Liver (tissue), 3 donors: ENCODE data around the gene SMTNL2.

Experiments used
- FOXA1 ChIP-seq: IDR thresholded peaks from 2 replicates; pipeline ENCODE4 v1.6.1; 2016; ENCODE audit warnings: antibody characterized with exemption
- FOXA2 ChIP-seq: IDR thresholded peaks from 2 replicates; pipeline ENCODE4 v1.6.1; 2016; ENCODE audit warnings: antibody characterized with exemption
- GABPA ChIP-seq, 2 donors: IDR thresholded peaks in 1 of 2; conservative IDR thresholded peaks in 1 of 2; 2 replicates each; pipeline ENCODE4 v1.6.1; 2016; ENCODE audit warnings: antibody characterized with exemption in 2 of 2, mild to moderate bottlenecking in 1 of 2, moderate library complexity in 1 of 2
- HNF4G ChIP-seq: IDR thresholded peaks from 2 replicates; pipeline ENCODE4 v1.6.1; 2016; ENCODE audit warnings: antibody characterized with exemption
- JUND ChIP-seq, 2 donors: IDR thresholded peaks; 2 replicates each; pipeline ENCODE4 v1.6.1; 2016; ENCODE audit warnings: antibody characterized with exemption in 2 of 2
- RAD21 ChIP-seq, 2 donors: IDR thresholded peaks; 2 replicates each; pipeline ENCODE4 v1.6.1; 2016; ENCODE audit warnings: antibody characterized with exemption in 2 of 2, mild to moderate bottlenecking in 2 of 2
- RXRA ChIP-seq, 2 donors: IDR thresholded peaks; 2 replicates each; pipeline ENCODE4 v1.6.1; 2017 to 2018; ENCODE audit warnings: antibody characterized with exemption in 2 of 2, mild to moderate bottlenecking in 1 of 2
- SP1 ChIP-seq: IDR thresholded peaks from 2 replicates; pipeline ENCODE4 v1.6.1; 2018; ENCODE audit warnings: antibody characterized with exemption, mild to moderate bottlenecking
- TAF1 ChIP-seq: conservative IDR thresholded peaks from 2 replicates; pipeline ENCODE4 v1.6.1; 2016; ENCODE audit warnings: antibody characterized with exemption, mild to moderate bottlenecking
- TF ChIP-seq, protein P1 (sequence below): IDR thresholded peaks from 2 replicates; pipeline ENCODE4 v1.6.1; 2016; ENCODE audit warnings: antibody characterized with exemption, mild to moderate bottlenecking
- TF ChIP-seq, protein P2 (sequence below): fragments of 150-350 bp; IDR thresholded peaks from 2 replicates; pipeline ENCODE4 v1.5.1; 2017; ENCODE audit warnings: improper control_type of control experiment, low read depth, low read length; ENCODE audit not compliant: missing input control
- TF ChIP-seq, protein P3 (sequence below): IDR thresholded peaks from 2 replicates; pipeline ENCODE4 v1.6.1; 2016; ENCODE audit warnings: antibody characterized with exemption
- TF ChIP-seq, protein P4 (sequence below): IDR thresholded peaks from 2 replicates; pipeline ENCODE4 v1.6.1; 2016; ENCODE audit warnings: antibody characterized with exemption
- TF ChIP-seq, protein P5 (sequence below): IDR thresholded peaks from 2 replicates; pipeline ENCODE4 v1.6.1; 2016; ENCODE audit warnings: antibody characterized with exemption
- donor health status: healthy.
- donor health status: healthy.

DNA sequence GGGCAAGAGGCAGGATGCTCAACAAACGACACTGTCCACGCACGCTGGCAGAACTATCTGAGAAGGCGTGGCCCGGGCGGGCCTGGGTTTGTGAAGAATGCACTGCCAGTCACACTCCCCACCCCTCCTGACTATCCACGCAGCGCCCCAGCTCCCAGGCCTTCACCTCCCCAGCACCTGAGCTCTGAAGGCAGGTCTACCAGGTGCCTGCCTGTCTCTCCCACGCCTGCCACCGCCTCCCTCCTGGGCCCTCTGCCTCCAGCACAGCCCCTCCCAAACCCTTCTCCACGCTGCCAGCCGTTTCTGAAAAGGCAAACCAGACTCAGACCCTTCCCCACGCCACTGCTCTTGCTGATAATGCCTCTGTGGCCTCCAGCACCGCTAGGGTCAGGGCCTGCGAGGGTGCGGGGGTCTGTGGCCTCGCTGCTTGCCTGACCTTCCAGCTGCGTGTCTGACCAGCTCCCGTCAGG lies 40.7 kb upstream of the SMTNL2 start:
- TF ChIP-seq, protein P1, sequence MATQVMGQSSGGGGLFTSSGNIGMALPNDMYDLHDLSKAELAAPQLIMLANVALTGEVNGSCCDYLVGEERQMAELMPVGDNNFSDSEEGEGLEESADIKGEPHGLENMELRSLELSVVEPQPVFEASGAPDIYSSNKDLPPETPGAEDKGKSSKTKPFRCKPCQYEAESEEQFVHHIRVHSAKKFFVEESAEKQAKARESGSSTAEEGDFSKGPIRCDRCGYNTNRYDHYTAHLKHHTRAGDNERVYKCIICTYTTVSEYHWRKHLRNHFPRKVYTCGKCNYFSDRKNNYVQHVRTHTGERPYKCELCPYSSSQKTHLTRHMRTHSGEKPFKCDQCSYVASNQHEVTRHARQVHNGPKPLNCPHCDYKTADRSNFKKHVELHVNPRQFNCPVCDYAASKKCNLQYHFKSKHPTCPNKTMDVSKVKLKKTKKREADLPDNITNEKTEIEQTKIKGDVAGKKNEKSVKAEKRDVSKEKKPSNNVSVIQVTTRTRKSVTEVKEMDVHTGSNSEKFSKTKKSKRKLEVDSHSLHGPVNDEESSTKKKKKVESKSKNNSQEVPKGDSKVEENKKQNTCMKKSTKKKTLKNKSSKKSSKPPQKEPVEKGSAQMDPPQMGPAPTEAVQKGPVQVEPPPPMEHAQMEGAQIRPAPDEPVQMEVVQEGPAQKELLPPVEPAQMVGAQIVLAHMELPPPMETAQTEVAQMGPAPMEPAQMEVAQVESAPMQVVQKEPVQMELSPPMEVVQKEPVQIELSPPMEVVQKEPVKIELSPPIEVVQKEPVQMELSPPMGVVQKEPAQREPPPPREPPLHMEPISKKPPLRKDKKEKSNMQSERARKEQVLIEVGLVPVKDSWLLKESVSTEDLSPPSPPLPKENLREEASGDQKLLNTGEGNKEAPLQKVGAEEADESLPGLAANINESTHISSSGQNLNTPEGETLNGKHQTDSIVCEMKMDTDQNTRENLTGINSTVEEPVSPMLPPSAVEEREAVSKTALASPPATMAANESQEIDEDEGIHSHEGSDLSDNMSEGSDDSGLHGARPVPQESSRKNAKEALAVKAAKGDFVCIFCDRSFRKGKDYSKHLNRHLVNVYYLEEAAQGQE, result no peak
- TF ChIP-seq RXRA (IDR thresholded peaks at IDR 0.05) (no peak), FOXA2 (no peak), GABPA (IDR thresholded peaks at IDR 0.05 in 1 of 2, conservative IDR thresholded peaks at IDR 0.05 in 1 of 2) (no peak), RAD21 (IDR thresholded peaks at IDR 0.05) (no peak), TAF1 (no peak), JUND (IDR thresholded peaks at IDR 0.05) (no peak), HNF4G (no peak), SP1 (no peak), FOXA1 (no peak)
- TF ChIP-seq, protein P2, sequence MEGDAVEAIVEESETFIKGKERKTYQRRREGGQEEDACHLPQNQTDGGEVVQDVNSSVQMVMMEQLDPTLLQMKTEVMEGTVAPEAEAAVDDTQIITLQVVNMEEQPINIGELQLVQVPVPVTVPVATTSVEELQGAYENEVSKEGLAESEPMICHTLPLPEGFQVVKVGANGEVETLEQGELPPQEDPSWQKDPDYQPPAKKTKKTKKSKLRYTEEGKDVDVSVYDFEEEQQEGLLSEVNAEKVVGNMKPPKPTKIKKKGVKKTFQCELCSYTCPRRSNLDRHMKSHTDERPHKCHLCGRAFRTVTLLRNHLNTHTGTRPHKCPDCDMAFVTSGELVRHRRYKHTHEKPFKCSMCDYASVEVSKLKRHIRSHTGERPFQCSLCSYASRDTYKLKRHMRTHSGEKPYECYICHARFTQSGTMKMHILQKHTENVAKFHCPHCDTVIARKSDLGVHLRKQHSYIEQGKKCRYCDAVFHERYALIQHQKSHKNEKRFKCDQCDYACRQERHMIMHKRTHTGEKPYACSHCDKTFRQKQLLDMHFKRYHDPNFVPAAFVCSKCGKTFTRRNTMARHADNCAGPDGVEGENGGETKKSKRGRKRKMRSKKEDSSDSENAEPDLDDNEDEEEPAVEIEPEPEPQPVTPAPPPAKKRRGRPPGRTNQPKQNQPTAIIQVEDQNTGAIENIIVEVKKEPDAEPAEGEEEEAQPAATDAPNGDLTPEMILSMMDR, result no peak
- TF ChIP-seq, protein P3, sequence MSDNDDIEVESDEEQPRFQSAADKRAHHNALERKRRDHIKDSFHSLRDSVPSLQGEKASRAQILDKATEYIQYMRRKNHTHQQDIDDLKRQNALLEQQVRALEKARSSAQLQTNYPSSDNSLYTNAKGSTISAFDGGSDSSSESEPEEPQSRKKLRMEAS, result no peak
- TF ChIP-seq, protein P4, sequence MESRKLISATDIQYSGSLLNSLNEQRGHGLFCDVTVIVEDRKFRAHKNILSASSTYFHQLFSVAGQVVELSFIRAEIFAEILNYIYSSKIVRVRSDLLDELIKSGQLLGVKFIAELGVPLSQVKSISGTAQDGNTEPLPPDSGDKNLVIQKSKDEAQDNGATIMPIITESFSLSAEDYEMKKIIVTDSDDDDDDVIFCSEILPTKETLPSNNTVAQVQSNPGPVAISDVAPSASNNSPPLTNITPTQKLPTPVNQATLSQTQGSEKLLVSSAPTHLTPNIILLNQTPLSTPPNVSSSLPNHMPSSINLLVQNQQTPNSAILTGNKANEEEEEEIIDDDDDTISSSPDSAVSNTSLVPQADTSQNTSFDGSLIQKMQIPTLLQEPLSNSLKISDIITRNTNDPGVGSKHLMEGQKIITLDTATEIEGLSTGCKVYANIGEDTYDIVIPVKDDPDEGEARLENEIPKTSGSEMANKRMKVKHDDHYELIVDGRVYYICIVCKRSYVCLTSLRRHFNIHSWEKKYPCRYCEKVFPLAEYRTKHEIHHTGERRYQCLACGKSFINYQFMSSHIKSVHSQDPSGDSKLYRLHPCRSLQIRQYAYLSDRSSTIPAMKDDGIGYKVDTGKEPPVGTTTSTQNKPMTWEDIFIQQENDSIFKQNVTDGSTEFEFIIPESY, result no peak
- TF ChIP-seq, protein P5, sequence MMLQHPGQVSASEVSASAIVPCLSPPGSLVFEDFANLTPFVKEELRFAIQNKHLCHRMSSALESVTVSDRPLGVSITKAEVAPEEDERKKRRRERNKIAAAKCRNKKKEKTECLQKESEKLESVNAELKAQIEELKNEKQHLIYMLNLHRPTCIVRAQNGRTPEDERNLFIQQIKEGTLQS, result no peak
